Cardiac fibroblast (primary cell): Measurements from ENCODE around the gene TRIM31.
"Not testable (repeated sequence)": the region's sequence is repeated elsewhere in the genome, so short reads cannot be mapped to it uniquely, and the experiment has no call there.

Experiments used
- DNase-seq, 2 donors: peaks; one replicate each; pipeline versions ENCODE4 v3.0.0 to v3.0.0-alpha.2; 2010; ENCODE audit warnings: low read depth in 2 of 2
- H3K4me3 ChIP-seq, 2 donors: replicated peaks in 1 of 2; 1 replicate in 1 of 2; 2 replicates in 1 of 2; pipeline ENCODE4 v1.5.1; 2011; ENCODE audit warnings: low read depth in 2 of 2, low read length in 2 of 2, mild to moderate bottlenecking in 2 of 2, moderate library complexity in 1 of 2
- CTCF ChIP-seq: IDR thresholded peaks from one replicate; pipeline ENCODE4 v1.5.1; 2011; ENCODE audit warnings: low read depth, mild to moderate bottlenecking, low read length, inconsistent platforms

Gene TRIM31

GRCh38 chr6:30149234-30149633, 36.3 kb upstream of the TRIM31 start:
- H3K4me3 ChIP-seq: no peak overlapping the region
- DNase-seq: no peak
- no peak for TF ChIP-seq CTCF

GRCh38 chr6:30147096-30147495, 34.2 kb upstream of the TRIM31 start:
- H3K4me3 ChIP-seq: no peak overlapping the region
- TF ChIP-seq CTCF: no peak
- DNase-seq: no peak

- no peak for DNase-seq
- no peak overlapping the region for H3K4me3 ChIP-seq
- no peak for TF ChIP-seq CTCF
Measured at GRCh38 chr6:30145818-30146217, 32.9 kb upstream of the TRIM31 start.

GRCh38 chr6:30144811-30145210, 31.9 kb upstream of the TRIM31 start:
- DNase-seq: no peak
- no peak overlapping the region for H3K4me3 ChIP-seq
- no peak for TF ChIP-seq CTCF

- no peak overlapping the region for H3K4me3 ChIP-seq
- no peak for TF ChIP-seq CTCF
- DNase-seq: no peak
Measured at GRCh38 chr6:30143780-30144179, 30.9 kb upstream of the TRIM31 start.

GRCh38 chr6:30142665-30143064, 29.8 kb upstream of the TRIM31 start:
- no peak for TF ChIP-seq CTCF
- H3K4me3 ChIP-seq: no peak overlapping the region

GRCh38 chr6:30140240-30140639, 27.4 kb upstream of the TRIM31 start:
- H3K4me3 ChIP-seq, DNase-seq: not testable (repeated sequence)

More at GRCh38 chr6:30142665-30143064, 29.8 kb upstream of the TRIM31 start:
- DNase-seq: no peak
